ENCODE data around the gene EIF4G3. TPM values are rescaled to one million over a fixed set of nuclear protein-coding genes. Genes with fewer than 3 reads are reported as not detected.

Gene EIF4G3
- polyA plus RNA-seq, 1 donor (not counting 4 experiments of a cell fraction or from before 2014, with no cell fraction given), result 44.6 TPM

GRCh38 chr1:21189906-21190500 is 13.3 kb upstream of the EIF4G3 start:
- no peak overlapping the region for H3K4me3 ChIP-seq (ENCODE audit: control insufficient read depth in 2 of 3, extremely low read depth in 1 of 3, insufficient read depth in 2 of 3, low read depth in 1 of 3, low read length in 3 of 3)
- no peak overlapping the region for H3K27ac ChIP-seq (ENCODE audit: control insufficient read depth, insufficient read depth, low read length)
- no peaks in the 10 kb centered on the region for H3K9me3 ChIP-seq (ENCODE audit: control insufficient read depth, low read depth, low read length)
- no peaks in the 10 kb centered on the region for H3K27me3 ChIP-seq (ENCODE audit: control insufficient read depth, extremely low read depth, insufficient read depth, low read length)
- no peak overlapping the region for H2AFZ ChIP-seq (ENCODE audit: control insufficient read depth, low read length)
- H3K4me1 ChIP-seq (ENCODE audit: control insufficient read depth, extremely low read depth, insufficient read depth, low read length), result peaks cover 12% of the 10 kb centered on the region
- no peaks in the 10 kb centered on the region for H4K20me1 ChIP-seq (ENCODE audit: control insufficient read depth, extremely low read depth, insufficient read depth, low read length)
- DNase-seq (ENCODE audit: low read depth, low spot score), result no peak
- H3K36me3 ChIP-seq (ENCODE audit: control insufficient read depth in 2 of 2, extremely low read depth in 1 of 2, insufficient read depth in 2 of 2, low read length in 2 of 2), result no peaks in the 10 kb centered on the region
- dilution Hi-C loops (cut with MboI; ENCODE audit: extremely low pct_ligation_motif_present, low sequenced_read_pairs), result no loop called here
- H3K4me2 ChIP-seq (ENCODE audit: control insufficient read depth, extremely low read depth, insufficient read depth, low read depth, low read length), result no peak overlapping the region
- no peaks in the 10 kb centered on the region for H3K9me1 ChIP-seq (ENCODE audit: control insufficient read depth, extremely low read depth, insufficient read depth, low read length)
- no peak overlapping the region for H3K9ac ChIP-seq (ENCODE audit: control insufficient read depth, extremely low read depth, insufficient read depth, low read length)
- TF ChIP-seq, protein P1, sequence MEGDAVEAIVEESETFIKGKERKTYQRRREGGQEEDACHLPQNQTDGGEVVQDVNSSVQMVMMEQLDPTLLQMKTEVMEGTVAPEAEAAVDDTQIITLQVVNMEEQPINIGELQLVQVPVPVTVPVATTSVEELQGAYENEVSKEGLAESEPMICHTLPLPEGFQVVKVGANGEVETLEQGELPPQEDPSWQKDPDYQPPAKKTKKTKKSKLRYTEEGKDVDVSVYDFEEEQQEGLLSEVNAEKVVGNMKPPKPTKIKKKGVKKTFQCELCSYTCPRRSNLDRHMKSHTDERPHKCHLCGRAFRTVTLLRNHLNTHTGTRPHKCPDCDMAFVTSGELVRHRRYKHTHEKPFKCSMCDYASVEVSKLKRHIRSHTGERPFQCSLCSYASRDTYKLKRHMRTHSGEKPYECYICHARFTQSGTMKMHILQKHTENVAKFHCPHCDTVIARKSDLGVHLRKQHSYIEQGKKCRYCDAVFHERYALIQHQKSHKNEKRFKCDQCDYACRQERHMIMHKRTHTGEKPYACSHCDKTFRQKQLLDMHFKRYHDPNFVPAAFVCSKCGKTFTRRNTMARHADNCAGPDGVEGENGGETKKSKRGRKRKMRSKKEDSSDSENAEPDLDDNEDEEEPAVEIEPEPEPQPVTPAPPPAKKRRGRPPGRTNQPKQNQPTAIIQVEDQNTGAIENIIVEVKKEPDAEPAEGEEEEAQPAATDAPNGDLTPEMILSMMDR (optimal IDR thresholded peaks at IDR 0.05 in 1 of 3, IDR thresholded peaks at IDR 0.05 in 1 of 3, conservative IDR thresholded peaks at IDR 0.05 in 1 of 3; ENCODE audit: extremely low read depth in 1 of 3, insufficient read depth in 2 of 3, low read length in 3 of 3), result no peak
- no peak for TF ChIP-seq EZH2 (IDR thresholded peaks at IDR 0.05; ENCODE audit: low read length)
- FAIRE-seq, result no peak
- H3K79me2 ChIP-seq (ENCODE audit: control insufficient read depth, insufficient read depth, low read length), result no peaks in the 10 kb centered on the region

DNA sequence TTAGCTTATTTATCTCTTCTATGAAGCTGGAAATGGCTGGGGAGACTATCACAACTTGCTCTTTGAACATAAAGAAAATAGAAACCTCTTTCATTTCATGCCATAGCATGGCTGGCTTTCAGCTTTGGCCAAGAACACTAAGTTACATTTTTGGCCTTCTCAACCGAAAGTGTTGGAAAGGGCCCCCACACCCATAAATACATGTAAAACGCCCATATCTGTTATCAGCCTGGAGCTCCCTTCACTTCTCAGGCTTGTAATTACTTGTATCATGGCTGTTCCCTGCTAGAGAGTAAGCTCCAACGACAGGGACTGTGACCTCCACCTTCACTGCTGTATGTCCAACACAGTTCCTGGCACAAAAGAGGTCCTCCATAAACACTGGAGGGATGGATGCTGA is 12.7 kb upstream of the EIF4G3 start:
- Histone ChIP-seq H3K27ac (ENCODE audit: control insufficient read depth, insufficient read depth, low read length) (no peak overlapping the region), H4K20me1 (ENCODE audit: control insufficient read depth, extremely low read depth, insufficient read depth, low read length) (no peaks in the 10 kb centered on the region), H3K79me2 (ENCODE audit: control insufficient read depth, insufficient read depth, low read length) (no peaks in the 10 kb centered on the region), H3K9me3 (ENCODE audit: control insufficient read depth, low read depth, low read length) (no peaks in the 10 kb centered on the region), H3K27me3 (ENCODE audit: control insufficient read depth, extremely low read depth, insufficient read depth, low read length) (no peaks in the 10 kb centered on the region), H3K9me1 (ENCODE audit: control insufficient read depth, extremely low read depth, insufficient read depth, low read length) (no peaks in the 10 kb centered on the region), H3K36me3 (ENCODE audit: control insufficient read depth in 2 of 2, extremely low read depth in 1 of 2, insufficient read depth in 2 of 2, low read length in 2 of 2) (no peaks in the 10 kb centered on the region), H3K4me1 (ENCODE audit: control insufficient read depth, extremely low read depth, insufficient read depth, low read length) (peaks cover 7% of the 10 kb centered on the region), H2AFZ (ENCODE audit: control insufficient read depth, low read length) (no peak overlapping the region), H3K4me3 (ENCODE audit: control insufficient read depth in 2 of 3, extremely low read depth in 1 of 3, insufficient read depth in 2 of 3, low read depth in 1 of 3, low read length in 3 of 3) (no peak overlapping the region), H3K4me2 (ENCODE audit: control insufficient read depth, extremely low read depth, insufficient read depth, low read depth, low read length) (no peak overlapping the region), H3K9ac (ENCODE audit: control insufficient read depth, extremely low read depth, insufficient read depth, low read length) (no peak overlapping the region)
- FAIRE-seq (no peak), DNase-seq (ENCODE audit: low read depth, low spot score) (no peak)
- no peak for TF ChIP-seq EZH2 (IDR thresholded peaks at IDR 0.05; ENCODE audit: low read length)
- TF ChIP-seq, protein P1 (optimal IDR thresholded peaks at IDR 0.05 in 1 of 3, IDR thresholded peaks at IDR 0.05 in 1 of 3, conservative IDR thresholded peaks at IDR 0.05 in 1 of 3; ENCODE audit: extremely low read depth in 1 of 3, insufficient read depth in 2 of 3, low read length in 3 of 3), result no peak
- dilution Hi-C loops (cut with MboI; ENCODE audit: extremely low pct_ligation_motif_present, low sequenced_read_pairs), result no loop called here
